Sigmoid colon (tissue), 4 donors: Measurements from ENCODE around the gene IKZF1.

Experiments used
- EP300 ChIP-seq, 4 donors: sonication (generic); formaldehyde crosslinking; IDR thresholded peaks; one replicate each; pipeline ENCODE4 v1.6.1; 2017; ENCODE audit warnings: antibody characterized with exemption in 4 of 4
- POLR2AphosphoS5 ChIP-seq, 4 donors: sonication (generic); formaldehyde crosslinking; IDR thresholded peaks; one replicate each; pipeline ENCODE4 v1.6.1; 2017; ENCODE audit warnings: antibody characterized with exemption in 4 of 4
- TF ChIP-seq, protein P1 (sequence below), 4 experiments: fragments of 450-650 bp in 3 of 4; fragments of 200-600 bp in 1 of 4; IDR thresholded peaks; one replicate each; pipeline ENCODE4 v1.5.1; 2016 to 2019; ENCODE audit warnings: antibody characterized with exemption in 4 of 4, mild to moderate bottlenecking in 3 of 4, moderate library complexity in 2 of 4

DNA sequence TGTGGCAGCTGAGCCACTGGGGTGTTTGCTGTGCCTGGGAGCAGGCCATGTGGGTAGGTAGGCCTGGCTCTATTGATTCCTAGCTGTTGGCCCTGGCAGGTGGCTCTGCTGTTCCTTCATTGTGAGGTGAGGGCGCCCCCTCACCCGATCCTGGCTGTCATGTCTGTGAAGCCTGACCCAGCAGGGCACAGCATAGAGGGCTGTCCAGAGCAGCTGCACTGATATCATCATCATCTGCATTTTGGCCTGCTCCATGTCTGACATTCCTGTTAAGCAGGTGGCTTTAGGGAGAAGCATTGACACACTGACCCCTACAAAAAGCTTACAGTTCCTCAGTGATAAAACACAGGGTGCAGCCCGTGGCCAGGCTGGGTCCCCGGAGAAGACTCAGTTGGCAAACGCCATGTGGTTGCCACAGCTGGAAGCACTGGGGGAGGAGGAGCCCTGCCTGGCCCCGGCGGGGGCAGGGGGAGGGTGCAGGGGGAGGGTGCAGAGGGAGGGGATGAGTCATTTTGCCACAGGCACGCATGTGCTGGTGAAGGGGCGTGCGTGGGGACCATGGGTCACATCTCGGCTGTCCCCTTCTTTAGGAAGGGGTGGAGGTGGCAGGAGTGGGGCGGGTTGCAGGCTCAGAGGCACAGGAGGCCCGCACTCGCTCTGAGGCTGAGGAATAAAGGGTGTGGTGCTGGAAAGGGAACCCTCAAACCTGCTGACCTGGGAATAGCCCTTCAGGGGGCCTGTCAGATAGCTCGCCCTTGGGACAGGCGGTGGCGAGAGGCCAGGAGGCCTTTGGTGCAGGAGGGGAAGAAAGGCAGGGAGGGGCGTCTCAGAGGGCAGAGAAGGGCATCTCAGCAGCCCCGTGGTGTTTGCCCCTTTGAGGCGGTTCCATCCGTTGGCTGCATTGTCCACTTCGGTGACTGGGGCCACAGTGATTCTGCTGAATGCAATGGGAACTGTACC lies 31.6 kb downstream of the IKZF1 start:
- TF ChIP-seq, protein P1, sequence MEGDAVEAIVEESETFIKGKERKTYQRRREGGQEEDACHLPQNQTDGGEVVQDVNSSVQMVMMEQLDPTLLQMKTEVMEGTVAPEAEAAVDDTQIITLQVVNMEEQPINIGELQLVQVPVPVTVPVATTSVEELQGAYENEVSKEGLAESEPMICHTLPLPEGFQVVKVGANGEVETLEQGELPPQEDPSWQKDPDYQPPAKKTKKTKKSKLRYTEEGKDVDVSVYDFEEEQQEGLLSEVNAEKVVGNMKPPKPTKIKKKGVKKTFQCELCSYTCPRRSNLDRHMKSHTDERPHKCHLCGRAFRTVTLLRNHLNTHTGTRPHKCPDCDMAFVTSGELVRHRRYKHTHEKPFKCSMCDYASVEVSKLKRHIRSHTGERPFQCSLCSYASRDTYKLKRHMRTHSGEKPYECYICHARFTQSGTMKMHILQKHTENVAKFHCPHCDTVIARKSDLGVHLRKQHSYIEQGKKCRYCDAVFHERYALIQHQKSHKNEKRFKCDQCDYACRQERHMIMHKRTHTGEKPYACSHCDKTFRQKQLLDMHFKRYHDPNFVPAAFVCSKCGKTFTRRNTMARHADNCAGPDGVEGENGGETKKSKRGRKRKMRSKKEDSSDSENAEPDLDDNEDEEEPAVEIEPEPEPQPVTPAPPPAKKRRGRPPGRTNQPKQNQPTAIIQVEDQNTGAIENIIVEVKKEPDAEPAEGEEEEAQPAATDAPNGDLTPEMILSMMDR (IDR thresholded peaks at IDR 0.05): no peak
- no peak for TF ChIP-seq POLR2AphosphoS5 (IDR thresholded peaks at IDR 0.05)
- no peak for TF ChIP-seq EP300 (IDR thresholded peaks at IDR 0.05)
